HG03442 (cell line): ENCODE measurements around the gene MAMDC4.
"Not testable (repeated sequence)": the region's sequence is repeated elsewhere in the genome, so short reads cannot be mapped to it uniquely, and the experiment has no call there.

Source experiments
- ATAC-seq: cut with Tn5 transposase; IDR thresholded peaks from one replicate; pipeline ENCODE4 v1.9.1; 2021; ENCODE audit warnings: mild to moderate bottlenecking, moderate library complexity; ENCODE audit not compliant: unreplicated experiment

The MAMDC4 gene

GRCh38 chr9:136837856-136838277 lies 14.3 kb upstream of the MAMDC4 start:
- not testable (repeated sequence) for ATAC-seq

DNA sequence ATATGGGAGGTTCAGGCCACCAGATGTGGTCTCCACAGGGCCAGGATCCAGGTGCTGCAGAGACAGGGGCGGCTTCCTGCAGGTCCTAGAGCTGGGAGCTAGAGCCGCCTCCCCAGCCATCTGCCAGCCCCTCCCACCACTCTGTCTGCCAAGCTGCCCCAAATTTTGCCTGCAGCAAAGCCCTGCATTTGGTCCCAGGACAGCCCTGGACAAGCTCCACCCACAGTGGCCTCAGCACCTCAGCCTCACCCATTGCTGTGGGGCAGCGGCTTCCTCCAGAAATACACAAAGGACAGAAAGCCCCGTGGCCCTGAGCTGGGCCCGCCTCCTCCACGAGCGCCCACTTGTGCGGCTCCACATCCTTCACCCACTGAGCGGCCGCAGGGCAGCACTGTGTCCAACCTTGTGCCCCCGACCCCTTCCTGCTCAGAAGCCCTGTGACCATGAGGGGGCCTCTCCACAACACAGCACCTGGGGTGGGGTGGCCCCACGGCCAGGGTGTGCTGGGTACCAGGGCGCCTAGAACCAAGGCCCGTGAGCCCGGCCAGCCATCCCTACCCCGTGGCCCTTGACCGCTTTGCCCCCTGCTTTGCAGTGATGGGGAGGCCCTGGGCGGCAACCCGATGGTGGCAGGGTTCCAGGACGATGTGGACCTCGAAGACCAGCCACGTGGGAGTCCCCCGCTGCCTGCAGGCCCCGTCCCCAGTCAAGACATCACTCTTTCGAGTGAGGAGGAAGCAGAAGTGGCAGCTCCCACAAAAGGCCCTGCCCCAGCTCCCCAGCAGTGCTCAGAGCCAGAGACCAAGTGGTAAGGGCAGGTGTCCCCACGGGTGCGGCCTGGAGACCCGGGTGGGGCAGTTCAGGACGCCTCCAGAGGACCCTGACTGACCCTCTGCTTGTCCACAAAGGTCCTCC lies 13.6 kb upstream of the MAMDC4 start:
- no peak for ATAC-seq

GRCh38 chr9:136839229-136840139 lies 12.7 kb upstream of the MAMDC4 start:
- ATAC-seq, result no peak

- no peak for ATAC-seq
These were observed 11.8 kb upstream of the MAMDC4 start for GRCh38 chr9:136840140-136840876.

- no peak for ATAC-seq
These were observed 11.1 kb upstream of the MAMDC4 start for GRCh38 chr9:136840877-136841645.

DNA sequence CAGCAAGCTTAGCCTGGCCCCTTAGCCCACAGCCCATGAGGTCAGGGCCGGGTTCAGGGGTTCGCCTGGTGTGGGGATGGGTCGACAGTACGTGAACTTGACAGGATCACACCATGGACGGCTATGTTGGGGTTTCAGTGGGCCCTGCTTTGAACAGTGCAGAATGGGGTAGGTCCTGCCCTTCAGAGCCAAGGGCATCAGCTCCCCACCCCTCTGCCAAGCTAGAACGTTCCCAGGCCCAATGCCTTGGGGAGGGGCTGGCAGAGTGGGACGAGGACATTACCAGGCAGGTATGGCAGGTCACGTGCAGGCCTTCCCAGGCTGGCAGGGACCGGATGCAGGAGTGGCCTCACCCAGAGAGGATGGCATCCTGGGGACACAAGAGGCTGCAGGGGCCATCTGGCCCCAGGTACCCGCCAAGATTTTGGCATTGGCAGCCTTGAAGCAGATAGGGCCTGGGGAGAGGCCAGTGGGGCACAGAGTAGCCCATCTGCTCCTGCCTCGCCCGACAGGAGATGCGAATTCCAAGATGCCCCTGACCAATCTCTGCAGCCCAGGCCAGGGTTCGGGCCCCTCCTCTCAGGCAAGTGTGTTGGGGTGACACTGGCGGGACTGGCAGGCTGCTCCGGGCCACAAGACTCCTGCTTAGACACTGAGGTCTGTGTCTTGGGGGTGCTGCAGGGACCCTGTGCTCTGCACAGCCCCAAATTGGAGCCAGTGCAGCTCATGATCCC lies 10.3 kb upstream of the MAMDC4 start:
- ATAC-seq, result not testable (repeated sequence)

DNA sequence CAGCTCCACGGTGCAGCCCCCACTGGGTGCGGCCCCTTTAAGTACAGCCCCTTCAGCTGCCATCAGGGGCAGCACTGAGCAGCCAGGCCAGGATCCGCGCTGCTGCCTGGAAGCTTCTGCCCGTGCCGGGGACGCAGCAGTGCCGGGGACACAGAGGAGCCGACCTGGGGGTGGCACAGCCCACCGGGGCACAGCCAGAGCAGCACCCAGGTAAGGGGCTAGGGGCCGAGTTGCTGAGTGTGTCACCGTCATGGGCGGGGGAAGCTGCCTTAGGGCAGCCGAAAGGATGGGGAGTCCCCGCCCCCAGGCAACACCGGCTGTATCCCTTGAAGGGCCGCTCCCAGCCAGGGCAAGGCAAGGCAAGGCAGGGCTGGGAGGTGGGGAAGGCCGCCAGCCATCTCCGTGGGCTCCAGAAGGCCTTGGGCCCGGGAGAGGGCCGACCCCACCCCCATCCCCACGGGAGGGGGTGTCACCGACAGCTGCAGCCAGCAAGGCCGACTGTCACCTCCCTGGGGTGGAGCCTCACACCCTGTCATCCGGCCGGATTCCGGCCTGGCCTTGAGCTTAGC lies 9.7 kb upstream of the MAMDC4 start, which contains the start of gene AJM1:
Gene AJM1 (plus strand): TSS at position 99 of the 569 bp plus-strand sequence. CDS start 1,937 bp downstream, outside the sequence.
- ATAC-seq, result peak; percentile 52

DNA sequence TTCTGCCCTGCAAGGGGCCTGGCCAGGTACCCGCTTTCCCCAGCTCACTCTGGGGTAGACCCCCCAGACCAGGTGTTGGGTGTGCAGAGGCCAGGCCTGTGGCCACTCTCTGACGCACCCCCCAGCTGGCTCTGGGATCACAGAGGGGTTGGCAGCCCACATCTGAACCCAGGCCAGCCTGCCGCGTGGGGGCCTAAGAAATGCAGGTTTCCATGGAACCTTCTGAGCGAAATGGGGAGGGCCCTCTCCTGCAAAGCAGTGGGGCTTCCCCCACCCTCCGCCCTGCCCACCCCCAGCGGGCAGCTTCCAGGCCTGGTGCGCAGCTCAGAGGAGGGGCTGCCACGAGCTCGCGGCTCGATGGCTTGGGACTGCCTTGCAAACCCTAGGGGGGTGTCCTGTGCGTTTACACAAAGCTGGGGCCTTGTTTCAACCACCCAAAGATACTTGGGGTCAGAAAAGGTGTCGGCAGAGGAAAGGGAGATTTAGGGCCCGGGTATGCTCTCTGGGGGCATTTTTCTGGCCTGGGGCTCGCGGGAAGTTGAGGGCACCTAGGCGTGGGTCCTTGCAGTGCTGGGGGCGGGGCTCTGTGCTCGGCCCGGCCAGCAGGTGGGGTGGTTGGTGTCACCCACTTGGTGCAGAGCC lies 8.9 kb upstream of the MAMDC4 start:
- ATAC-seq, result not testable (repeated sequence)

DNA sequence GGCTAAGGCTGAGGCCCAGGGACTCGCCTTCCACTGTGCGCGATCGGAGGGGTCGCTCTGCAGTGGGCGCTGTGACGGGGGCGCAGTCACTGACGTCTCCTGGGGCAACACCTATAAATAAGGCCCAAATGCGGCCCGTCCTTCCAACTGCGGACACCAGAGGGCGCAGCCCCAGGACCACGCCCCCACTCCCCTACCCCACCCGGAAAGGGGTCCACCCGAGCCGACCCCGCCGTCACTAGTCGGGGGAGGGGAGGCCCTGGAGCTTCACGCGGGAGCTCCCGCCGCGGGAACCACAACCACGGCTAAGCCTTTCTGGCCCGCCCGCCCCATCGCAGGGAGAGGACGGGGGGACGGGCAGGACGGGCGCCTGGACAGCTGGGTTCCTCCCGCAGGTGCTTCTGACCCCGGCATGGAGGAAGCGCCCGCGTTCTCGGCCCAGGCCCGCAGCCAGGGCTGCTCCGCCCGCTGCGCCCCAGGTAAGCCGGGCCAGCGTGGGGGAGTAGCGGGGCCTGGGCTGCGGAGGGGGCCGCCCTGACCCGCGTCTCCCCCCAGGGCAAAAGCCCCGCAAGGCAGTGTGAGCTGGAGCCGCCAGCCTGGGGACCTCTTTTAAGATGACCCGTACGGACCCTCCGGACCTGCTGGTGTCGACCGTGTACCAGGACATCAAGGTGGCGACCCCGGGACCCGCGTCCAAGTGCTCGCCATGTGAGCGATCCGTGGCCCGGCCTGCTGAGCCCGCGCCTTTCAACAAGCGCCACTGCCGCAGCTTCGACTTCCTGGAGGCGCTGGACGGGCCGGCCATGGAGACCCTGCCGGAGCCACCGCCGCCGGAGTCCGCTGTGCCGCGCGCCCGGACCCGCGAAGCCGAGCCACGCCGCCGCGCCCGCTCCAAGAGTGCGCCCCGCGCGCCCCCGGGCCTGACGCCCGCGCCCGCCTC lies 8.1 kb upstream of the MAMDC4 start:
- ATAC-seq, result not testable (repeated sequence)

- ATAC-seq, result no peak
These were observed 7.2 kb upstream of the MAMDC4 start for GRCh38 chr9:136844761-136845464.

DNA sequence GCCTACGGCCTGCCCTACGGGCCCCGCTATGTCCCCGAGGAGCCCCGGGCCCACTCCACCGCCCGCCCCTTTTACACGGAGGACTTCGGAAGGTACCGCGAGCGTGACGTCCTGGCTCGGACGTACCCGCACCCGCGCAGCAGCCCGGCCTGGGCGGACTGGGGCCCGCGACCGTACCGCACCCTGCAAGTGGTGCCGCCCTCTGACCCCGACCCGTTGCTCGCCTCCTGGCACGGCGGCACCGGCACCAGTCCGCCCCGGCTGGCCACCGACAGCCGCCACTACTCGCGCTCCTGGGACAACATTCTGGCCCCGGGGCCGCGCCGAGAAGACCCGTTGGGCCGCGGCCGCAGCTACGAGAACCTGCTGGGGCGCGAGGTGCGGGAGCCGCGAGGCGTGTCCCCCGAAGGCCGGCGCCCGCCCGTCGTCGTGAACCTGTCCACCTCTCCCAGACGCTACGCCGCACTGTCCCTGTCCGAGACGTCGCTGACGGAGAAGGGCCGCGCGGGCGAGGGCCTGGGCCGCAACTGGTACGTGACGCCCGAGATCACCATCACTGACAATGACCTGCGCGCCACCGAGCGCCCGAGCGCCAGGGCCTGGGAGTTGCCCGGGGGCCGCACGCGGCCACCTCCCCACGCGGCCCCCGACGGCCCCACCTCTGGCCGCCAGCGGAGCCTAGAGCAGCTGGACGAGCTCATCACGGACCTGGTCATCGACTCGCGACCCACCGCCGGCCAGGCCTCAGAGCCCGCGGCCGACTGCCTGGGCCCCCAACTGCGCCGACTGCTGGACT lies 6.5 kb upstream of the MAMDC4 start:
- ATAC-seq, result no peak

GRCh38 chr9:136846376-136847087 lies 5.6 kb upstream of the MAMDC4 start:
- no peak for ATAC-seq

- no peak for ATAC-seq
These were observed 4.9 kb upstream of the MAMDC4 start for GRCh38 chr9:136847088-136847825.

- no peak for ATAC-seq
These were observed 4.2 kb upstream of the MAMDC4 start for GRCh38 chr9:136847826-136848392.
